ENCODE results near the gene PDE4D.
A peak's percentile ranks its signal among the peaks of the same experiment; 100 is the strongest.

PDE4D gene

GRCh38 chr5:59838067-59838466 lies 55.5 kb downstream of the PDE4D start:
- no peak for DNase-seq

- DNase-seq, result no peak
Observed at GRCh38 chr5:59837071-59837470, 56.5 kb downstream of the PDE4D start.

- no peak for DNase-seq
Observed at GRCh38 chr5:59835800-59836199, 57.7 kb downstream of the PDE4D start.

- DNase-seq, result no peak
Observed at GRCh38 chr5:59833448-59833847, 60.1 kb downstream of the PDE4D start.

- DNase-seq, result no peak
Observed at GRCh38 chr5:59832577-59833301, 60.8 kb downstream of the PDE4D start.

GRCh38 chr5:59831326-59832010 lies 62.1 kb downstream of the PDE4D start:
- no peak for DNase-seq

GRCh38 chr5:59830536-59831200 lies 62.9 kb downstream of the PDE4D start:
- DNase-seq, result no peak

GRCh38 chr5:59829922-59830321 lies 63.6 kb downstream of the PDE4D start:
- no peak for DNase-seq

- DNase-seq, result no peak
Observed at GRCh38 chr5:59829386-59829785, 64.1 kb downstream of the PDE4D start.

- no peak for DNase-seq
Observed at GRCh38 chr5:59828623-59829022, 64.9 kb downstream of the PDE4D start.

GRCh38 chr5:59826996-59827395 lies 66.5 kb downstream of the PDE4D start:
- no peak for DNase-seq

- DNase-seq, result no peak
Observed at GRCh38 chr5:59823420-59823819, 70.1 kb downstream of the PDE4D start.

- DNase-seq, result no peak
Observed at GRCh38 chr5:59819806-59820205, 73.7 kb downstream of the PDE4D start.

- no peak for DNase-seq
Observed at GRCh38 chr5:59817536-59817935, 76.0 kb downstream of the PDE4D start.

- DNase-seq, result no peak
Observed at GRCh38 chr5:59816654-59817300, 76.7 kb downstream of the PDE4D start.

GRCh38 chr5:59814537-59814872 lies 79.0 kb downstream of the PDE4D start:
- DNase-seq, result no peak

GRCh38 chr5:59813761-59814536 lies 79.6 kb downstream of the PDE4D start:
- no peak for DNase-seq

- DNase-seq, result peak; percentile 25
Observed at GRCh38 chr5:59810041-59810440, 83.5 kb downstream of the PDE4D start.

- DNase-seq, result no peak
Observed at GRCh38 chr5:59807806-59808205, 85.7 kb downstream of the PDE4D start.

GRCh38 chr5:59800347-59800893 lies 93.1 kb downstream of the PDE4D start:
- no peak for DNase-seq

- no peak for DNase-seq
Observed at GRCh38 chr5:59799668-59800346, 93.7 kb downstream of the PDE4D start.
